Activated CD8-positive, alpha-beta memory T cell treated with anti-CD3 and anti-CD28 coated beads for 4 hours (primary cell): Measurements from ENCODE around the gene SIGLEC12.
"Not testable (repeated sequence)": the region's sequence is repeated elsewhere in the genome, so short reads cannot be mapped to it uniquely, and the experiment has no call there.

Experiments
- DNase-seq, 2 donors: peaks; one replicate each; pipeline ENCODE4 v3.0.0-alpha.2; 2020; ENCODE audit warnings: low read depth in 2 of 2

The SIGLEC12 gene

GRCh38 chr19:51524666-51525264 is 23.2 kb upstream of the SIGLEC12 start:
- no peak for DNase-seq

GRCh38 chr19:51521781-51522180 is 20.2 kb upstream of the SIGLEC12 start:
- no peak for DNase-seq

- no peak for DNase-seq
Observed at GRCh38 chr19:51521357-51521756, 19.8 kb upstream of the SIGLEC12 start.

GRCh38 chr19:51520728-51521127 is 19.1 kb upstream of the SIGLEC12 start:
- no peak for DNase-seq

- no peak for DNase-seq
Observed at GRCh38 chr19:51514866-51515481, 13.4 kb upstream of the SIGLEC12 start.

- no peak for DNase-seq
Observed at GRCh38 chr19:51513968-51514367, 12.4 kb upstream of the SIGLEC12 start.

- DNase-seq = no peak
Observed at GRCh38 chr19:51511353-51511752, 9.8 kb upstream of the SIGLEC12 start.

GRCh38 chr19:51509823-51510660 is 8.4 kb upstream of the SIGLEC12 start:
- DNase-seq = no peak

- no peak for DNase-seq
Observed at GRCh38 chr19:51508059-51508733, 6.6 kb upstream of the SIGLEC12 start.

- DNase-seq = no peak
Observed at GRCh38 chr19:51507640-51508058, 6.0 kb upstream of the SIGLEC12 start.

- no peak for DNase-seq
Observed at GRCh38 chr19:51507192-51507591, 5.6 kb upstream of the SIGLEC12 start.

GRCh38 chr19:51505904-51506303 is 4.3 kb upstream of the SIGLEC12 start:
- DNase-seq = no peak

GRCh38 chr19:51503896-51504295 is 2.3 kb upstream of the SIGLEC12 start:
- DNase-seq = no peak

GRCh38 chr19:51503286-51503817 is 1.8 kb upstream of the SIGLEC12 start:
- no peak for DNase-seq

GRCh38 chr19:51500931-51501330 is 669 bp downstream of the SIGLEC12 start:
- not testable (repeated sequence) for DNase-seq

GRCh38 chr19:51497666-51498065 is 3.9 kb downstream of the SIGLEC12 start:
- no peak for DNase-seq

- DNase-seq = no peak
Observed at GRCh38 chr19:51493776-51494175, 7.8 kb downstream of the SIGLEC12 start.

GRCh38 chr19:51491586-51491985 is 10.0 kb downstream of the SIGLEC12 start:
- no peak for DNase-seq

GRCh38 chr19:51490676-51491075 is 10.9 kb downstream of the SIGLEC12 start:
- no peak for DNase-seq

- DNase-seq = no peak
Observed at GRCh38 chr19:51489113-51489512, 12.5 kb downstream of the SIGLEC12 start.

GRCh38 chr19:51488491-51488890 is 13.1 kb downstream of the SIGLEC12 start:
- DNase-seq = no peak
